Ammon's horn (tissue), 1 donor: ENCODE results near the gene SMNDC1.

Experiments used
- DNase-seq: peaks from one replicate; pipeline ENCODE4 v3.0.0-alpha.2; 2016; ENCODE audit warnings: low spot score

The SMNDC1 gene

GRCh38 chr10:110327262-110327914, 22.7 kb upstream of the SMNDC1 start:
- no peak for DNase-seq

DNA sequence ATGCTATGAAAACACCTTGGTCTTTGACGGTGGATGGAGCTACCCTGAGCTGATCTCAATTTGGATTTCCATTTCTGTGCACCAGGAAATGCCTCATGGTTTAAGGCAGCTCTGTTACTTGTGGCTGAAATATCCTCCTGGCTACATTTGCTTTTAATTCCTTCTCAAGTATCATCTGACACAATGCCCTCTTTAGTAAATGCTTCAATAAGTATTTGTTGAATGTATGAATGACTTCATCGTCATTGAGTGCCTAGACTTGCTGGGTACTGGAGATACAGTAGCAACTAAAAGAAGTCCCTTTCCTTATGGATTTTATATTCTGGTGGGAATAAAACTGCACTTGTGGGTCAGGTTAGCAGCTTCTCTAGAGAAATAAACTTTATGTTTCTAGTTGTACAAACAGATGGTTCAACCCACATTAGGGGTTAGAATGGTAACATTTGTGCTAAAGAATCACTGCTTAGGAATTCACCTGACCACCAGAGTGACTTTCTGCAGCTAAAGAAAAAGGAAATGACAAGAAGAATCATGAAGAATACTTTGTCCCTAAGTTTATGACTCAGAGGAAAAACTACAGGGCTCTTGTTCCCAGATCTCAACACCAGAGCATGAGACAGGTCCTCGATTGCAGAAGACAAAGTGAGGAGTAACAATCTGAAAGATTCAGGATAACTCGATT, 21.8 kb upstream of the SMNDC1 start:
- DNase-seq, result no peak

GRCh38 chr10:110324805-110325280, 20.1 kb upstream of the SMNDC1 start:
- no peak for DNase-seq

DNA sequence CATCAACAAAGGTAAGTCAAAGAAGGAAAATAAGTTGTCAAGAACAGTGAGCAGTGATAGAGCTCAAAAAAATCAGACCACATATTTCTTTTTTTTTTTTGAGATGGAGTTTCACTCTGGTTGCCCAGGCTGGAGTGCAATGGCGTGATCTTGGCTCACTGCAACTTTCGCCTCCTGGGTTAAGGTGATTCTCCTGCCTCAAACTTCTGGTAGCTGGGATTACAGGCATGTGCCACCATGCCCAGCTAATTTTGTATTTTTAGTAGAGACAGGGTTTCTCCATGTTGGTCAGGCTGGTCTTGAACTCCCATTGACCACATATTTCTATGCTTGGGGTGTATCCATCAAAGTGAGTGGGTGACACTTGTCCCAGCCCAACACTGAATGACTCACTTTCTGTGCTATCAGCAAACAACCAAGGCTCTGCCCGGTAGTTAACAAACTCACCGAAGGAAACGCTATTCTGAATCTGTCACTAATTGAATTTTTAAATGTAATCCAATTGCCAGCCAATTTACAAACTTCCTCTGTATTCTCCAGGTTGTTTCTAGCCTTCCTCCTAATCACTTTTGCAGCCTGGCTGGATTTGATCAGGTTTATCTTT, 19.6 kb upstream of the SMNDC1 start:
- DNase-seq, result no peak

- DNase-seq, result no peak
Observed at GRCh38 chr10:110323503-110323902, 18.8 kb upstream of the SMNDC1 start.

GRCh38 chr10:110321869-110322620, 17.3 kb upstream of the SMNDC1 start:
- DNase-seq, result no peak

- DNase-seq, result no peak
Observed at GRCh38 chr10:110317866-110318850, 13.4 kb upstream of the SMNDC1 start.

DNA sequence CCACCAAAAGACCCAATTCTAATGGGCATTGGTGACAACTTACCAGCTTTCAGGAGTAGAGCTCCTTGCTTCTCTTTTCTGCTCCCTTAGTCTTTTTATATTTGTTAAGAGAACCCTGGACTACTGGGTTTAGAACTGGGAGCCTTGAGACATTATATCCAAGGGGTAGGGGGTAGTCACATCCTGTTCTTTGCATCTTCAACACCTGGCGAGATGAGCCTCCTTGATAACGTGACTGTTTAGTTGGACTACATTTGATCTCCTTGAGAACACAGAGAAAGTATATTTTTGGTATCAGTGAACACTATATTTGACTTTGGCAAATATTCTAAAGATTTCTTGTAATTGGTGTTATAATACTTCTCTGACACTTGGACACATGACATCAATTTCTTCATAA, 9.0 kb upstream of the SMNDC1 start:
- no peak for DNase-seq

DNA sequence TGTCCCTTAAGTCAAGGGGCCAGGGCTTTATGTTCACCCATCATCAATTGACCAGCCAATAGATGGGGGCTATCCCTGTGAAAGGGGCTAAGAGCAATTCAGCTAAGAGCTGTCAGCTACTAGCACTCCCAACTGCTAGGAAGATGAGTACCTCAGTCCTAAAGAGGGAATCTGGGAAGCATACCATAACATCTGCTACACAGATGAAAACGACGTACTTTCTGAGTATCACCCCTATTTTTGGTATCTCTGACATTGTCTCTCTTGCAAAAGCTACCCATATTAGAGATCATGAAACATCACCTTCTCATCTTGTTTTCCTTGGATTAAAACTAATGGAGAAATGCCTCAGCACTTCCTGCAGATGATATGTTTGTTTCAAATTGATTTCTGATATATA, 7.5 kb upstream of the SMNDC1 start:
- DNase-seq, result no peak

- peak; percentile 62 for DNase-seq
Observed at GRCh38 chr10:110311357-110311949, 6.7 kb upstream of the SMNDC1 start.

GRCh38 chr10:110310741-110311140, 6.0 kb upstream of the SMNDC1 start:
- no peak for DNase-seq

DNA sequence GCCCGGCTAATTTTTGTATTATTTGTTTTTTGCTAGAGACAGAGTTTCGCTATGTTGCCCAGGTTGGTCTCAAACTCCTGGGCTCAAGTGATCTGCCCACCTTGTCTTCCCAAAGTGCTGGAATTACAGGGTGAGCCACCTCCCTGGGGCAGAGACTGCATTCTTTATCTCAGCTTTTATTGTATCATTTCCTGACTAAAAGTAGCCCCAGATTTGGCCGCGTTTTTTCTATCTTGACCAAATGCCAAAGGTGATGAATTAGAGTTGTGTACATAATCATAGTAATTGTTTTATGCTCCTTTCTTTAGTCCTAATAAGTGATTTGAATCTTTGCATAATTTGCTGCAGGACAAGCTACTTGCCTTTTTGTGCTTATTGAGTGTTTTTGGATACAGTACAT, 3.1 kb upstream of the SMNDC1 start:
- no peak for DNase-seq

- no peak for DNase-seq
Observed at GRCh38 chr10:110306452-110306768, 1.7 kb upstream of the SMNDC1 start.

DNA sequence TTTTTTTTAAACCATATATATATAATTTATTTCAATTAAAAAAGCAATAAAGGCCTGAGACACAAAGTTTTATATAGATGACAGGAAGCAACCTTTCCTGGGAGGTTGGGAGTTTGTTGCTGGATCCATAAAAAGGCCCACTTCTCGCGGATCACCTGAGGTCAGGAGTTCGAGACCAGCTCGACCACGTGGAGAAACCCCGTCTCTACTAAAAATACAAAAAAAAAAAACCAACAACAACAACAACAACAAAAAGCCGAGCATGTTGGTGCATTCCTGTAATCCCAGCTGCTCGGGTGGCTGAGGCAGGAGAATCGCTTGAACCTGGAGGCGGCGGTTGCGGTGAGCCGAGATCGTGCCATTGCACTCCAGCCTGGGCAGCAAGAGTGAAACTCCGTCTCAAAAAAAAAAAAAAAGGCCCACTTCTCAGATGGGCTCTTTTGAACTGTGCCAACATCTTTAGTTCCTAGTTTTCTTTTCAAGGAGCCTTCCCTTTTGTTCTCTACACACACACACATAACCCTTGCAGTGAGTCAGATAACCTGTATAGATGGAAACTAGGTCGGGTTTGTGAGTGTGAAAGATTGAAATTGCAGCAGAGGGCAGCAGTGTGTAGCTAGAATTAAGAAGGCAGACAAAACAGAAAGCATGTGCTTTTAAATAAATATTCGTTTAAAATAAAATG, 1.2 kb upstream of the SMNDC1 start:
- DNase-seq, result peak; percentile 78

GRCh38 chr10:110304394-110304779, 333 bp downstream of the SMNDC1 start:
- DNase-seq, result peak; percentile 9

- DNase-seq, result no peak
Observed at GRCh38 chr10:110303681-110304080, 1.0 kb downstream of the SMNDC1 start.

- no peak for DNase-seq
Observed at GRCh38 chr10:110300486-110300986, 4.2 kb downstream of the SMNDC1 start.

DNA sequence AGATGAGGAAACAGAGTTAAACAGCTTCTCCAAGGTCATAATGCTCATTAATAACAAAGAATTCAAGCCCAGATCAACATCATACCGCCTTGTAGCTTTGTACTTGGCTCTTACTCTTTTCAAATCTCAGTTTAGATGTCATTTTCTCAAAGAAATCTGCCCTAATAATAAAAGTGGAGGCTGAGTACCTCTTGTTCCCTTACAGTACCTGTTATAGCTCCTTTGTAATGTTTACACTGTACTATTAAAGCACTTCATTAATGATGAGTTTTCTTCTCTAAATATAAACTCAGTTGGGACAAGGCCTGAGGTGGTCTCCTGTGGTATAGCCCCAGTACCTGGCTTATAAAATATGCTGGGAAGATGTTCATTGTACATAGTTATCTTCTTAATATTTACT, 7.8 kb downstream of the SMNDC1 start:
- DNase-seq, result no peak

GRCh38 chr10:110286841-110287240, 17.9 kb downstream of the SMNDC1 start:
- DNase-seq, result no peak

- no peak for DNase-seq
Observed at GRCh38 chr10:110285501-110285900, 19.2 kb downstream of the SMNDC1 start.
